Cardiac fibroblast (primary cell): ENCODE results near the gene TTC38.

Source experiments
- DNase-seq, 2 donors: peaks; one replicate each; pipeline versions ENCODE4 v3.0.0 to v3.0.0-alpha.2; 2010; ENCODE audit warnings: low read depth in 2 of 2
- H3K4me3 ChIP-seq, 2 donors: replicated peaks in 1 of 2; 1 replicate in 1 of 2; 2 replicates in 1 of 2; pipeline ENCODE4 v1.5.1; 2011; ENCODE audit warnings: low read depth in 2 of 2, low read length in 2 of 2, mild to moderate bottlenecking in 2 of 2, moderate library complexity in 1 of 2
- TF ChIP-seq, protein P1 (sequence below): IDR thresholded peaks from one replicate; pipeline ENCODE4 v1.5.1; 2011; ENCODE audit warnings: low read depth, mild to moderate bottlenecking, low read length, inconsistent platforms

The TTC38 gene

DNA sequence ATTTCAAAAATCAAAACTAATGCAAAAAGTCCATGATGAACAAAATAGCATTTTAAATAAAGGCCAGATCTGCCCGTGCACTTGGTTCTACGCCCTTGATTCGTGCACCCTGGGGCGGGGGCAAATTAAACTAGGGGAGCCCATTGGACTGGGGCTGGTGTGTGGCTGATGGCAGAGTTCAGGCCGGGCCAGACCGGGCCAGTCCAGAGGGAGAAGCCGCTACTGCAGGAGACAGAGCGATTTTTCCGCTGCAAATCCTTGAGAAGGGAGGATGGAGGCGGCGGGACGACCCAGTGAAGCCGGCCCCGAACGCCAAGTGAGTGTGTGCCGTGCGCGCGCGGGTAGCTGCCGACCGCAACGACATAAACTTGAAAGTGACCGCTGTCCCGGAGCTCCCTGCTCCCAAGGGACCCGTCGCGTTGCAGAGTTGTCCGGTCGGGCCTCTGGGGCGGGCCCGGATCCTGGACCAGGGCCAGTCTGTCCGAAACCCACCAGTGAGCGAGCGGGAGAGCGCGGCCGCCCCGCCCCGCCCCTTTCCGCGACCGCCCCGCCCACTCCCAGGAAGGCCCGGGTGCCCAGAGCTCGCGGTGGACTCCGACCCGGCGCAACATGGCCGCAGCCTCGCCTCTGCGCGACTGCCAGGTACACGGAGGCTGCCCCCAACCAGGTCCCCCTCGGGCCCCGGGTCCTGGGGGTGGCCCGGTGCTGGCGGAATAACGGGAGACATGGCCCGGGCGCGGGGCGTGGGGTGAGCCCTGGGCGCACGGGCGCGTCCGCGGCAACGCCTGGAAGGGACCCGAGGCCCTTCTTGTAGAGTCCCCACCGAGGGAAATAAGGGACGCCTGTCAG, at the start of gene TTC38:
TSS of gene TTC38 (plus strand) at position 578 of the 849 bp plus-strand sequence. CDS start at position 610, 32 bp downstream.
- peak; percentile 80 to 88 for DNase-seq
- peak within 1 kb of the TSS; percentile 75 to 76 for H3K4me3 ChIP-seq
- TF ChIP-seq, protein P1, sequence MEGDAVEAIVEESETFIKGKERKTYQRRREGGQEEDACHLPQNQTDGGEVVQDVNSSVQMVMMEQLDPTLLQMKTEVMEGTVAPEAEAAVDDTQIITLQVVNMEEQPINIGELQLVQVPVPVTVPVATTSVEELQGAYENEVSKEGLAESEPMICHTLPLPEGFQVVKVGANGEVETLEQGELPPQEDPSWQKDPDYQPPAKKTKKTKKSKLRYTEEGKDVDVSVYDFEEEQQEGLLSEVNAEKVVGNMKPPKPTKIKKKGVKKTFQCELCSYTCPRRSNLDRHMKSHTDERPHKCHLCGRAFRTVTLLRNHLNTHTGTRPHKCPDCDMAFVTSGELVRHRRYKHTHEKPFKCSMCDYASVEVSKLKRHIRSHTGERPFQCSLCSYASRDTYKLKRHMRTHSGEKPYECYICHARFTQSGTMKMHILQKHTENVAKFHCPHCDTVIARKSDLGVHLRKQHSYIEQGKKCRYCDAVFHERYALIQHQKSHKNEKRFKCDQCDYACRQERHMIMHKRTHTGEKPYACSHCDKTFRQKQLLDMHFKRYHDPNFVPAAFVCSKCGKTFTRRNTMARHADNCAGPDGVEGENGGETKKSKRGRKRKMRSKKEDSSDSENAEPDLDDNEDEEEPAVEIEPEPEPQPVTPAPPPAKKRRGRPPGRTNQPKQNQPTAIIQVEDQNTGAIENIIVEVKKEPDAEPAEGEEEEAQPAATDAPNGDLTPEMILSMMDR: no peak

DNA sequence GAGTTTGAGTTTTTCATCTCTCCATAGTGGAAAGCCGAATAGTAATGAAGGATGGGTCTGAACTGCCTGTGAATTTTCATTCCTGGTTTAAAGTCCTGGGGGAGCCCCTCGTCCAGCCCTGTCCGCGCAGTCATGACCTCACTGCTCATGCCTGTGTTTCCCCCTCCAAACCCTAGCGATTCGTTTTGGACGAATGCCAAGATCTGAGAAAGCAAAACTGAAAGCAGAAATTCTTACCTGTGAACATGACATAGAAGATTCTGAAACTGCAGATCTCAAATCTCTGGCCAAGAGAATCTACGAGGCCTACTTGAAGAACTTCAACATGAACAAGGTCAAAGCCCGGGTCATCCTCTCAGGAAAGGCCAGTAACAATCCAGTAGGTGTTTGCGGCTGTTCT, 48.2 kb upstream of the TTC38 start:
- DNase-seq: no peak
- H3K4me3 ChIP-seq: no peak overlapping the region
- TF ChIP-seq, protein P1: no peak

DNA sequence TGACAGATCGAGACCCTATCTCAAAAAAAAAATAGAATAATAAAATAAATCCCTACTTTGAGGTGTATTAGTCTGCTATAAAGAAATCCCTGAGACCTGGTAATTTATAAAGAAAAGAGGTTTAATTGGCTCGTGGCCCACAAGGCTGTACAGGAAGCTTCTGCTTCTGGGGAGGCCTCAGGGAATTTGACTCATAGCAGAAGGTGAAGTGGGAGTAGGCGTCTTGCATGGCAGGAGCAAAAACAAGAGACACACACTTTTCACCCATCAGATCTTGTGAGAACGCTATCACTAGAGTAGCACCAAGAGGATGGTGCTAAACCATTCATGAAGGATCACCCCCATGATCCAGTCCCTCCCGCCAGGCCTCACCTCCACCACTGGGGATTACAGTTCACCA, 46.9 kb upstream of the TTC38 start:
- peak; percentile 24 to 72 for DNase-seq
- no peak overlapping the region for H3K4me3 ChIP-seq
- TF ChIP-seq, protein P1: no peak

DNA sequence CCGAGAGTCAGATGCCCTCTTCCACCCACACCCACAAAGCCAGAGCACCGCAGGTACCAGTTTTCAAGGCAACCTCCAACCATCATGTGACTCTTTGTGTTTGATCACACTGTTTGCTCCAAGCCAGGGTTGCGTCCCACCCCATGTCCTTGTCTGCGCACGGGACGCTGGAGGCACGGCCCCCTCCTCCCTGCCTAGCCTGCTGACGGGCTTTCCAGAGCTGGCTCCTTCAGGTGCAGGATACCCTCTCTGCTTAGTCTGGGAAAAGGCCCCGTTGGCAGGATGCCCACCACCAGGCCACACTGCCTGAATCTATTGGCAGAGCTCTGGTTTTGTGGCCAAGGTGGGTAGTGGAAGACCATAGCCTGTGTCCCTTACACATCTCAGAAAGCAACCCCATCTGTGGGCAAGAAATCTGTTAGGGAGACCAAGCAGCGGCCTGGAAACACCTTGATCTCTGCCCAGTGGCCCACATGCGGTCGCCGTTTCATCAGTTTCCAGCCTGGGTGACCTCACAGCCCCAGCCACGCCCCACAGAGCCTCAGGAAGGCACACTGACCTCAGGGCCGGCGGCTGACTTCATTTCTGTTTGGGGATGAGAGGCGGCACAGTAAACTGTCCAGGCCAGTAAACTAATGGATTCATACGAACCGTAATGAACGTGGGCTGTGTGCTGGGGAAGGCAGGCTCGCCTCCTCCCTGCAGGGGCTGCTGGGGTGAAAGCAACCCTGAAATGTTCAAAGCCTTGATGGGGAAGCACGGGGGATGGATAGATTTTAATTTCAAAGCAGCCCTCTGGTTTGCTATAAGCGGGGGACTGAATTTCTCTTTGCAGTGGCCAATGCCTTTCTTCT, 43.5 kb upstream of the TTC38 start:
- no peak overlapping the region for H3K4me3 ChIP-seq
- no peak for DNase-seq
- TF ChIP-seq, protein P1: no peak

DNA sequence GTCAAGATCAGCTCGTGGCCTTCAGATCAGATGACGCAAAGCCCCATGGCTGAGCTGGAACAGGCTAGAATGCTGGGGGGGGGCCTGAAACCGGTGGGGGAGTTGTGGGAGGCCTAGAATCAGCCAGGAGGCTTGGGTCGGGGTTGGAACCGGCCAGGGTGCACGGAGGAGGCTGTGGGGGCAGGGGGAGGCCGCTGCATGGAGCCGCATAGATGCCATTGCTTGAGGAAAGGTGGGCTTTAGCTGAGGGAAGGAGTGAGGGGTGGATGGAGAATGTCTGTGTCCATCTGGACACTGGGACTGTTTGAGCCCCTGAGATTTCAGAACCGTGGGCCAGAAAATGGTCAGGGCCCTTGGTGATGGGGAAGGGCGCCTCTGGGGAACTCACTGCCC, 42.9 kb upstream of the TTC38 start:
- H3K4me3 ChIP-seq: no peak overlapping the region
- TF ChIP-seq, protein P1: no peak
- no peak for DNase-seq

DNA sequence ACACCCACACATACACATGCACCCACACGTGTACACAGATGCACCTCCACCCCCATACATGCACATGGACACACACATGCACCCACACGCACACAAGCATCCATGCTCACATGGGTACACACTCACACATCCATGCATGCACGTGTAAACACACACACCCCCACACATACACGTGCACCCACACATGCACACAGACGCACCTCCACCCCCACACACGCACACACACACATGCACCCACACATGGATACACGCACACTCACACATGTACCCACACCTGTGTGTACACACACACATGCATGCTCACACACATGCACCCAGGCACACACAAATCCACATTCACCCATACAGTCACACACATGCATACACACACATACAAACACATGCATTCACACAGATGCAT, 42.2 kb upstream of the TTC38 start:
- no peak overlapping the region for H3K4me3 ChIP-seq
- TF ChIP-seq, protein P1: no peak
- no peak for DNase-seq
